Measurements from ENCODE around the gene GDPGP1.
"Not testable (repeated sequence)": the region's sequence is repeated elsewhere in the genome, so short reads cannot be mapped to it uniquely, and the experiment has no call there.

GDPGP1 gene

DNA sequence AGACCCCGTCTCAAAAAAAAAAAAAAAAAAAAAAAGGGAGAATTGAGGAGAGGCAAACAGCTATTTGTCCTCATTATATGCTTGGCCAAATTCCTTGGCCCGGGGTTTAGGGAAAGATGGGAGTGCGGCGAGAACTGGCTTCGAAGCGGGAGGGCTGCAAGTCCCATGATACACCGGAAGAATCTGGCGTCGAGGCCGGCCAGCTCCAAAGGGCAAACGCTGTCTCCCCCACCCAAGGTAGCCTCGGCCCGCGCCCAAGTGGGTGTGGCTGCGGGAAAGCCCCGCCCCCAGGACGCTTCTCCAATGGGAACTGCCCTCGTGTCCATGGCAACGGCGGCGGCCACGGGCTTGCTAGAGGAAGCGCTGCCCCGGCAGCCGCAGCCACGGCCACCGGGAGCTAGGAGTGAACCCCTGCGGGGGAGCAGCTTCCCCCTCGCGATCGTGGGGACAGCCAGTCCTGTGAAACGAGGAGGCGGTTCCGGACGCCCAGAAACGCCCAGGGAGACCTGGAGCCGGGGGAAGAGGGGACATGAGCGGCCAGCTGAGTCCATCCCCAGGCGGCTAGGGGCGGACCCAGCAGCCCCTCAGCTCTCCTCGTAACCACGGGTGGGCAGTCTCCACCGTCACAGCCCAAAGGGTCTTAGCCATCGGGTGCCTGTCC lies 15.3 kb downstream of the GDPGP1 start, which contains the start of gene TTLL13:
Gene TTLL13, plus strand, starts transcription at position 354 of the 661 bp plus-strand sequence. CDS start 1,075 bp downstream, outside the sequence.
- no peaks in the 10 kb centered on the region for H3K9me3 ChIP-seq (ENCODE audit: low read length)
- peaks cover 4% of the 10 kb centered on the region for H3K4me1 ChIP-seq (ENCODE audit: insufficient read depth, low read length, severe bottlenecking)
- no peaks in the 10 kb centered on the region for H3F3A ChIP-seq (ENCODE audit: insufficient read depth, low read length)
- H2AFZ ChIP-seq (ENCODE audit: low read length), result no peak within 1 kb of the TSS
- no peaks in the 10 kb centered on the region for H3K36me3 ChIP-seq (ENCODE audit: insufficient read depth, low read length)
- H3K4me2 ChIP-seq (ENCODE audit: low read length), result peak within 1 kb of the TSS; percentile 58
- H3K9me2 ChIP-seq (ENCODE audit: low read depth, low read length), result no peaks in the 10 kb centered on the region
- H3K79me2 ChIP-seq (ENCODE audit: insufficient read depth, low read length), result no peaks in the 10 kb centered on the region
- H4K20me1 ChIP-seq (ENCODE audit: insufficient read depth, low read length), result no peaks in the 10 kb centered on the region
- TF ChIP-seq, protein P1, sequence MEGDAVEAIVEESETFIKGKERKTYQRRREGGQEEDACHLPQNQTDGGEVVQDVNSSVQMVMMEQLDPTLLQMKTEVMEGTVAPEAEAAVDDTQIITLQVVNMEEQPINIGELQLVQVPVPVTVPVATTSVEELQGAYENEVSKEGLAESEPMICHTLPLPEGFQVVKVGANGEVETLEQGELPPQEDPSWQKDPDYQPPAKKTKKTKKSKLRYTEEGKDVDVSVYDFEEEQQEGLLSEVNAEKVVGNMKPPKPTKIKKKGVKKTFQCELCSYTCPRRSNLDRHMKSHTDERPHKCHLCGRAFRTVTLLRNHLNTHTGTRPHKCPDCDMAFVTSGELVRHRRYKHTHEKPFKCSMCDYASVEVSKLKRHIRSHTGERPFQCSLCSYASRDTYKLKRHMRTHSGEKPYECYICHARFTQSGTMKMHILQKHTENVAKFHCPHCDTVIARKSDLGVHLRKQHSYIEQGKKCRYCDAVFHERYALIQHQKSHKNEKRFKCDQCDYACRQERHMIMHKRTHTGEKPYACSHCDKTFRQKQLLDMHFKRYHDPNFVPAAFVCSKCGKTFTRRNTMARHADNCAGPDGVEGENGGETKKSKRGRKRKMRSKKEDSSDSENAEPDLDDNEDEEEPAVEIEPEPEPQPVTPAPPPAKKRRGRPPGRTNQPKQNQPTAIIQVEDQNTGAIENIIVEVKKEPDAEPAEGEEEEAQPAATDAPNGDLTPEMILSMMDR (IDR thresholded peaks at IDR 0.05; ENCODE audit: low read length), result no peak
- TF ChIP-seq EZH2 (IDR thresholded peaks at IDR 0.05; ENCODE audit: borderline replicate concordance, low read length), result no peak
- H3K27me3 ChIP-seq (ENCODE audit: insufficient read depth, low read length), result 0 out of 2 replicates have a peak, but pooled peaks cover 10% of the 10 kb centered on the region
- no peak within 1 kb of the TSS for H3K27ac ChIP-seq (ENCODE audit: low read depth, low read length, poor library complexity, severe bottlenecking)
- H3K4me3 ChIP-seq (ENCODE audit: low read depth, low read length, poor library complexity, severe bottlenecking), result peak within 1 kb of the TSS; percentile 46
- no peak within 1 kb of the TSS; the same call in 1 of the 2 replicates for H3K9ac ChIP-seq (ENCODE audit: low read length)

DNA sequence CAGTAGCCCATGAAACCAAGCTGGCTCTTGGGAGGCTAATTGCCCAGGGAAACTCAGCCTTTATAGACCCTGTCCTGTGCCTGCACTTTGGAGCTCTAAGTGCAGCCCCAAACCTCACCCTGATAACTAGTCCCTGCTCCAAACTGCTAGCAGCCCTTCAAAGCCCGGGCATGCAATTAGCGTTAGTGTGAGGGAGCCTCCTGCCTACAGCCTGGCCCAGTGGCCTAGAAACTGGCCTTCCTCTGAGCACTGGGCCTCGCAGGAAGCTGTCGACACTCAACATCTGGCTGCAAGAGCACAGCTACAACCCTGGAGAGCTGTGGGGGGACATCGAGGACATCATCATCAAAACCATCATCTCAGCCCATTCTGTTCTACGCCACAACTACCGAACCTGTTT lies 23.8 kb downstream of the GDPGP1 start:
- no peaks in the 10 kb centered on the region for H4K20me1 ChIP-seq (ENCODE audit: insufficient read depth, low read length)
- no peak overlapping the region for H3K27ac ChIP-seq (ENCODE audit: low read depth, low read length, poor library complexity, severe bottlenecking)
- TF ChIP-seq, protein P1 (IDR thresholded peaks at IDR 0.05; ENCODE audit: low read length), result no peak
- TF ChIP-seq EZH2 (IDR thresholded peaks at IDR 0.05; ENCODE audit: borderline replicate concordance, low read length), result no peak
- H2AFZ ChIP-seq (ENCODE audit: low read length), result no peak overlapping the region
- H3F3A ChIP-seq (ENCODE audit: insufficient read depth, low read length), result no peaks in the 10 kb centered on the region
- H3K9me2 ChIP-seq (ENCODE audit: low read depth, low read length), result no peaks in the 10 kb centered on the region
- H3K4me3 ChIP-seq (ENCODE audit: low read depth, low read length, poor library complexity, severe bottlenecking), result no peak overlapping the region
- no peak overlapping the region for H3K9ac ChIP-seq (ENCODE audit: low read length)
- 0 out of 2 replicates have a peak, but pooled peaks cover 8% of the 10 kb centered on the region for H3K27me3 ChIP-seq (ENCODE audit: insufficient read depth, low read length)
- H3K9me3 ChIP-seq (ENCODE audit: low read length), result no peaks in the 10 kb centered on the region
- no peaks in the 10 kb centered on the region for H3K79me2 ChIP-seq (ENCODE audit: insufficient read depth, low read length)
- no peaks in the 10 kb centered on the region for H3K4me1 ChIP-seq (ENCODE audit: insufficient read depth, low read length, severe bottlenecking)
- H3K4me2 ChIP-seq (ENCODE audit: low read length), result no peak overlapping the region
- no peaks in the 10 kb centered on the region for H3K36me3 ChIP-seq (ENCODE audit: insufficient read depth, low read length)

DNA sequence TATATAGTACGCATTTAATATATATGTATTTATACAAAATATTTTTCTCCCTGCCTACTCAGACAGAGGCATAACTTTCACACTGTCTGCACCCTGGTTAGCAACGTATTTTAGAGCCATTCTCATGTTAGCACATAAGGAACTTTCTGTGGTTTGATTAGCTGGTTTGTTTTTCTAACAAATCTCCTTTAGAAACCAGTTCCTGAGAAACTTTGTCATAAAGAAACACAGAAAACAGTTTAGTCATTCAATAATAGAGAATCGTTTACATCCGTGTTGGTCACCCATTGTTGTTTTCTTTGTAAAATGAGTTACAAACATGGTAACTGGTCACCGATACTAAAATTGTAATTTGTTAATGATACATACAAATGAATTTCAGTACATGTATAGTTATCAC lies 25.5 kb downstream of the GDPGP1 start:
- Histone ChIP-seq H2AFZ (ENCODE audit: low read length) (no peak overlapping the region), H3K27me3 (ENCODE audit: insufficient read depth, low read length) (no peaks in the 10 kb centered on the region), H3K27ac (ENCODE audit: low read depth, low read length, poor library complexity, severe bottlenecking) (no peak overlapping the region), H3K36me3 (ENCODE audit: insufficient read depth, low read length) (no peaks in the 10 kb centered on the region; the same call in 1 of the 2 replicates), H3F3A (ENCODE audit: insufficient read depth, low read length) (no peaks in the 10 kb centered on the region), H3K79me2 (ENCODE audit: insufficient read depth, low read length) (no peaks in the 10 kb centered on the region), H3K4me3 (ENCODE audit: low read depth, low read length, poor library complexity, severe bottlenecking) (no peak overlapping the region), H3K4me2 (ENCODE audit: low read length) (no peak overlapping the region), H3K4me1 (ENCODE audit: insufficient read depth, low read length, severe bottlenecking) (peaks cover 10% of the 10 kb centered on the region), H4K20me1 (ENCODE audit: insufficient read depth, low read length) (no peaks in the 10 kb centered on the region), H3K9ac (ENCODE audit: low read length) (no peak overlapping the region), H3K9me3 (ENCODE audit: low read length) (no peaks in the 10 kb centered on the region), H3K9me2 (ENCODE audit: low read depth, low read length) (no peaks in the 10 kb centered on the region)
- TF ChIP-seq, protein P1 (IDR thresholded peaks at IDR 0.05; ENCODE audit: low read length), result no peak
- TF ChIP-seq EZH2 (IDR thresholded peaks at IDR 0.05; ENCODE audit: borderline replicate concordance, low read length), result no peak

DNA sequence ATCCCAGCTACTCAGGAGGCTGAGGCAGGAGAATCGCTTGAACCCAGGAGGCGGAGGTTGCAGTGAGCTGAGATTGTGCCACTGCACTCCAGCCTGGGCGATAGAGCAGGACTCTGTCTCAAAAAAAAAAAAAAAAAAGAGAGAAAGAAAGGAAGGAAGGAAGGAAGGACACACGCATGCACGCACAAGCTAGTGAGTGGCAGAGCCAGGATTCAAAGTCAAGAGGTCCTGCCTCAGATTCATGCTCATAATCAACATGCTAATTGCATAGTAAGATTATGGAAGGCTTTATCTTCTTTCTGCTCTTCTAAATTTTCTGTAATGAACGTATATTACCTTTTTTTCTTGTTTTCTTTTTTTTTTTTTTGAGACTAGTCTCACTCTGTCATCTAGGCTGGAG lies 26.7 kb downstream of the GDPGP1 start:
- H3K4me2 ChIP-seq (ENCODE audit: low read length); H3K9me2 ChIP-seq (ENCODE audit: low read depth, low read length); H3K9me3 ChIP-seq (ENCODE audit: low read length); H2AFZ ChIP-seq (ENCODE audit: low read length); H3K79me2 ChIP-seq (ENCODE audit: insufficient read depth, low read length); H3K36me3 ChIP-seq (ENCODE audit: insufficient read depth, low read length); H3K27me3 ChIP-seq (ENCODE audit: insufficient read depth, low read length); H3K9ac ChIP-seq (ENCODE audit: low read length); H3K4me3 ChIP-seq (ENCODE audit: low read depth, low read length, poor library complexity, severe bottlenecking); H3F3A ChIP-seq (ENCODE audit: insufficient read depth, low read length); H4K20me1 ChIP-seq (ENCODE audit: insufficient read depth, low read length); H3K27ac ChIP-seq (ENCODE audit: low read depth, low read length, poor library complexity, severe bottlenecking): not testable (repeated sequence)
- H3K4me1 ChIP-seq (ENCODE audit: insufficient read depth, low read length, severe bottlenecking), result peaks cover 17% of the 10 kb centered on the region

Measured in OCI-LY1 (cell line).